Measurements from ENCODE around the gene LTBP2.

DNA sequence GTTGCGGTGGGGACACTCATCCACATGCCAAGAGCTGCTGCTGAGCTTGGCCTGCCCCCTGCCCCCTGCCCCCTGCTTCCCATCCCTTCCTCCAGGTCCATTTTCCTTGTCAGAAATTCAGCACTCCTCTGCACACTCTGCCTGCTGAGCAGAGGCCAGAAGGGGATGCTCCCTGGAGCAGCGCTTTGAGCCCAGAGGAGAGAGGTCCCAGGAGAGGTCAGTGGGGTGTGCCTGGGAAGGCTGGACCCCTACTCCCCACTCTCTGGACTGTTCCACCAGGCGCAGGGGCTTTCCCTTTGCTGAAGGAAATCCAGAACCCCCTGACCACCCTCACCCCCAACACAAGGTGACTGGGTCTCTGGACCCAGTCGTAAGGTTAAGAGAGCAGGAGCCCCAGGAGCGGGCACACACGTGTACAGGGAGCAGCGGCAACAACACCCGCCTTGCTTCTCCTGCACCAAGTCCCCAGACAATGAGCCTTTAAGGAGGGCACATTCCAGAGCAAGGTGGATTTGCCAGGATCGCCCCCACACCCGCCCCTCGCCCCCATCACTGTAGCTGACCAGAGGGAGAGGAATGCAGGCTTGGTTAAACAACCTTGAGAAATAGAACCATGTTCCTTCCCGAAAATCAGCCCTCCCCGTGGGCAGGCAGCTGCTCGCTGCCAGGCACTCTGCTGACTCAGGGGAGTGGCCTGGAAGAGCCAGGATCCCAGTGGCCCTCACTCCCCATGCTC, 87.8 kb downstream of the LTBP2 start:
- no peak for TF ChIP-seq EZH2 (IDR thresholded peaks at IDR 0.05)
- no peak for TF ChIP-seq CTCF (IDR thresholded peaks at IDR 0.05 in 2 of 3, conservative IDR thresholded peaks at IDR 0.05 in 1 of 3; ENCODE audit: borderline replicate concordance in 1 of 3, insufficient read depth in 1 of 3, low read depth in 2 of 3, low read length in 2 of 3)
- no peak for TF ChIP-seq SP1 (IDR thresholded peaks at IDR 0.05; ENCODE audit: low read depth)
- no peak for TF ChIP-seq EZH2phosphoT487 (IDR thresholded peaks at IDR 0.05; ENCODE audit: borderline replicate concordance)
- TF ChIP-seq MAX (IDR thresholded peaks at IDR 0.05) = no peak
